Renal pelvis (tissue), 4 donors: ENCODE measurements around the gene PRMT7. TPM values are rescaled to one million over a fixed set of nuclear protein-coding genes. Genes with fewer than 3 reads are reported as not detected.
"Not testable (repeated sequence)": the region's sequence is repeated elsewhere in the genome, so short reads cannot be mapped to it uniquely, and the experiment has no call there.

Source experiments
- DNase-seq: peaks from one replicate; pipeline ENCODE4 v3.0.0-alpha.2; 2013
- polyA plus RNA-seq, 3 donors: library from polyadenylated mRNA; unstranded; fragments of 120-200 nt; gene quantifications; one replicate each; pipeline ENCODE4 v1.2.1, GENCODE V29; 2013; ENCODE audit not compliant: insufficient read length in 3 of 3

Gene PRMT7
- polyA plus RNA-seq, 3 donors: 47.1 to 71.1 (median 64.8) TPM

- DNase-seq: no peak
Observed at GRCh38 chr16:68281368-68282063, 29.3 kb upstream of the PRMT7 start.

DNA sequence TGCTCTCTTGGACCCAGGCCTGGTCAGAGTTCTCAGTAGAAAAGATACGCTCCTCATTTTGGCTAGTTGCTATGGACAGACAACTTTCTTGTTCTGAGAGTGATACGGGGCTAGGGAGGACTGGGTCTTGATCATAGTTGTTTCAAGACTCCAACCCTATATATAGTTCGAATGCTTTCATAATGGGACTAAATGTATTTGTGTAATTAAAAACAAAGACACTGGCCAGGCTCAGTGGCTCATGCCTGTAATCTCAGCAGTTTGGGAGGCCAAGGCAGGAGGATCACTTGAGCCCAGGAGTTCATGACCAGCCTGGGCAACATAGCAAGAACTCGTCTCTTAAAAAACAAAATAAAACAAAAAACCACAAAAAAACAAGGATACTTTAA, 28.8 kb upstream of the PRMT7 start:
- DNase-seq: no peak

GRCh38 chr16:68283346-68283745, 27.5 kb upstream of the PRMT7 start:
- DNase-seq: no peak

- no peak for DNase-seq
Observed at GRCh38 chr16:68283801-68284598, 26.8 kb upstream of the PRMT7 start.

GRCh38 chr16:68284847-68285246, 26.0 kb upstream of the PRMT7 start:
- no peak for DNase-seq

GRCh38 chr16:68285683-68286082, 25.1 kb upstream of the PRMT7 start:
- DNase-seq: no peak

GRCh38 chr16:68286153-68287074, 24.4 kb upstream of the PRMT7 start:
- no peak for DNase-seq

DNA sequence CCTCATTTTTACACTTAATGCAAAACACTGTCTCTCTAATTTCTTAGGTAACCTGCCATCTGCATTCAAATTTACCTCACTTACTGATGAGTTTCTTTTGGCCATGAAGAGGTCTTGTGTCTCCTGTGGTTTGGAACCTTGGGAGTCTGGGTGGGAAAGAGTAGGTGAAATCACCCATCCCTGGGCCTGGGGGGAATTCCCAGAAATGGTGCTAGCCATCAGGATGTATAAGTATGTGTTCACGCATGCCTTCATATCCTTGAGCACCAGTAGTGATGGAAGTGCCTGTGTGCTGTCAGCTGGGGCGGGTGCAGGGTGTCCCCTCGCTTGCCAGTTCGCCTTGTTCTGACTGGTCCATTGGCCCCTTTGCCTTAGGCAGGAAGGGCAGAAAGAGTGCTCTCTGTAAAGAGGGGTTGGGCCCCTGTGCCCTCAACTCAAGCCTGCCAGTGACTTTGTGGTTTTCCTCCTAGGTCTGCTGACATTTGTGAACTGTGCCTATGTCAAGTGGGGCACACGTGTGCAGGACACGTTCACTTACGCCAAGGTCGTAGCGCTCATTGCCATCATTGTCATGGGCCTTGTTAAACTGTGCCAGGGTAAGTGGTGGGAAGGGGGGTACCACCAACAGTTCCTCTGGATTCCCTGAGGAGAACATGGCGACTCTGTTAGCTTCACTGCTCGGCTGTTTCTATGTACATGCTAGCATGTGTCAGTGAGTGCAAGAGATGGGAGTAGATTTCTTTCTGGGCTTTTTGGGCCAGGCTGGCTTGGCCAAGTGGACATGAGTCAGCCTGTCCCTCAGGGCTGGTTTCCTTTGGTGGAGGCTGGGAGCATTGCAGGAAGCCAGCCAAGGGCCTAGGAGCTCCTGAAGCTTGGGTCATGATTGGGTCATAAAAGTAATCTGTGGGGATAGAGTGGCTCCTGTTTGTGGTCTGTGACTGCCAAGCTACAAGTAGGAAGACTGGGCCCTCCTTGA, 23.3 kb upstream of the PRMT7 start:
- DNase-seq: no peak

DNA sequence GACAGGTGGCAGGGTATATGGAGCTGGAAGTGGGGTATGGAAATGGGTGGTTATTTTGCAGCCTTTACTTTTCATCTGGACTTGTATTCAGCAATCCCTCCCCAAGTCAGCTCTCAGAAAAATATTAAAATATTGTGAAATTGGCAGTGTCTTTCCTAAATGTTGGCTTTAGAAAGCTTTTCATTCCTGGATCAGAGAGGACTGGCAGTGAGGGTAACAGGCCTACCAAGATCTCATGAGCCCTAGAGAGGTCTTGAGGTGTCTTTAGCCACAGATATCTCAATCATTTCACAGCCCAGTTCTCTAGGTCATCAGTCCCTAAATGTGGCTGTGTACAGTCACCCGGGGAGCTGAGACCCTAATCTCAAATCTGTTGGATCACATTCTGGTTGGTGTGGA, 22.6 kb upstream of the PRMT7 start:
- DNase-seq: no peak

GRCh38 chr16:68288796-68289195, 22.0 kb upstream of the PRMT7 start:
- not testable (repeated sequence) for DNase-seq

DNA sequence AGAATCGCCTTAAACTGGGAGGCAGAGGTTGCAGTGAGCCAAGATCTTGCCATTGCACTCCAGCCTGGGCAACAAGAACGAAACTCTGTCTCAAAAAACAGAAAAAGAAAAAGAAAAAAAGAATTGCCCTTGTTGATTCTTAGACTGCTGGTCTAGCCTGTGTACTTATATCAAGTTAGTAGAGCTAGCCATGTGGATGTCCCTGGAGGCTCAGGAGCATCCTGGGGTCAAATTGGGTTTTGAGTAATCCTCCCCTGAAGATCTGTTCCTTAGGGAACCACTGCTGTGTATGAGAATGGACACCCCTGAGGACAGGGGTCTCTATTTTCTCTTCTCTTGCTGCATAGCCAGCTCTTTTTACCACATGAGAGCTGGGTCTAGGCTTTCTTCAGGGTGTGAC, 21.6 kb upstream of the PRMT7 start:
- no peak for DNase-seq

DNA sequence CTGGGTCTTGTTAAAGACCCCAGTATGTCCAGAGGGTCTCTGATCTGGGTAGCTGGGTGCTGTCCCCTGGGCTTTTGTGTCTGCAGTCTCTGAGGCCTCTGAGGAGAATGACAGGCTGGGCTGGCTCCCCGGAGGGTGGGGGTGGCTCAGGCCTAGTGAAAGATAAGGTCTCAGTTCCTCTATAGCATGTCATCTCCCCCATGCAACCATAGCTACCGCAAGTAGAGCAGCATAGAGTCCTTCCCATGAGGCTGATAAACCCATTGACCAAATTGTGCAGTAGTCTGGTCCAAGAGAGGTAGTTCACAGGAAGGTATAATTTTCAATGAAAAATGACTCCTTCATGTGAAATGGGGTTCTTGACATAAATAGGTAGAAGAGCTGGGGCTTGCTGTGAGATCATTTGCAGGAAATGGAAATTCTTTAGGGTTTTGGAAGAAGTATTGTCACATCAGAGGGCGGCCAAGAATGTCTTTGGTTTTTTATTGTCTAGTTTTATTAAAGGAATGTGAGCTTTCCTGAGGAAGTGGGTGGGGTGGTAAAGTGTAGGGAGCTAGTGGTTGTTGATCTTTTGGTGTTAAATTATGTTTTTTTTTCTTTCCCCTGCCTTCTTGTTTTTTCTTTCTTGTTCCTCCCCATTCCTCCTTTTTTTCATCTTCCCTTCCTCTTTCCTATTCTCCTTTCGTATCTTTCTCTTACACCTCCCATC, 21.0 kb upstream of the PRMT7 start:
- DNase-seq: no peak

DNA sequence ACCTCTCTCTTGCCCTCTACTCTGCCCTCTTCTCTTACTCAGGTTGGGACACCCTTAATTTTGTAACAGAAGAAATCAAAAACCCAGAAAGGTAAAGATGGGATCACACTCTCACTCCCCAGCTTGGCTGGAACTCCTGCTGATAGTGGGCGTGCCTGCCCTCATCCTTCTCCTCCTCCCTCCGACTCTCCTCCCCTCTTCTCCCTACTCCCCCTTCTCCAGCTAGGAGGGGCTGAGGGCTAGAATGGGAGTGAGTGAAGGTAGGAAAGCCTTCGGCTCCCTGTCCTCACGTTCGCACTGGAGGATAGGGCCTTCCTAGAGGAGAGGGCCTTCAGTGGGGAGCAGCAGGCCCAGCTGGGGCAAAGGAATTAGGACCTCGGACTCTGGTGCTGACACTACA, 20.4 kb upstream of the PRMT7 start:
- DNase-seq: no peak

DNA sequence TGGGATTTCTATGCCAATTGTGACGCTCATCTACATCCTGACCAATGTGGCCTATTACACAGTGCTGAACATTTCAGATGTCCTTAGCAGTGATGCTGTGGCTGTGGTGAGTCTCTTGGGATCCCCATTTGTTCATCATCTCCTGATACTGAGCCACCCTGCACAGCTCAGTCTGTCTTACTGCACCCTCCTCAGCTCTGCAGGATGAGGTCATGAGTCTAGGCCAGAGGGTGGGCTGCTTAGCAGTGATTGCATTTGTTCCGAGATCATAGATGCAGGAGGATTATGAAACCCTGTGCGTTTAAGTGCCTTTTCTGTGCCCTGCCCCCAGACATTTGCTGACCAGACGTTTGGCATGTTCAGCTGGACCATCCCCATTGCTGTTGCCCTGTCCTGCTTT, 19.6 kb upstream of the PRMT7 start:
- DNase-seq: no peak

GRCh38 chr16:68292425-68292824, 18.4 kb upstream of the PRMT7 start:
- DNase-seq: no peak

DNA sequence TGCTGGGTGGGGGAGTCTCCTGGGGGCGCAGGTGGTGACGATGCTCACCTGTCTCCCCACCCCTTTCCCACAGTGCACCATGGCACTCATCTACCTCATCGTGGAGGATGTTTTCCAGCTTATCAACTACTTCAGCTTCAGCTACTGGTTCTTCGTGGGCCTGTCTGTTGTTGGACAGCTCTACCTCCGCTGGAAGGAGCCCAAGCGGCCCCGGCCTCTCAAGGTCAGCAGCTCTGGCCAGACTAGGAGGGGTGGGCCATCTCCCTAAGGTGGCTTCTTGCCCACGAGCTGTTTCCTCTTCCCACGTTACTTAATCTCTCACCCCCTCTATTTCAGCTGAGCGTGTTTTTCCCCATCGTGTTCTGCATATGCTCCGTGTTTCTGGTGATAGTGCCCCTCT, 14.5 kb upstream of the PRMT7 start:
- DNase-seq: no peak

GRCh38 chr16:68296693-68297092, 14.1 kb upstream of the PRMT7 start:
- DNase-seq: no peak

- no peak for DNase-seq
Observed at GRCh38 chr16:68297908-68298307, 12.9 kb upstream of the PRMT7 start.

DNA sequence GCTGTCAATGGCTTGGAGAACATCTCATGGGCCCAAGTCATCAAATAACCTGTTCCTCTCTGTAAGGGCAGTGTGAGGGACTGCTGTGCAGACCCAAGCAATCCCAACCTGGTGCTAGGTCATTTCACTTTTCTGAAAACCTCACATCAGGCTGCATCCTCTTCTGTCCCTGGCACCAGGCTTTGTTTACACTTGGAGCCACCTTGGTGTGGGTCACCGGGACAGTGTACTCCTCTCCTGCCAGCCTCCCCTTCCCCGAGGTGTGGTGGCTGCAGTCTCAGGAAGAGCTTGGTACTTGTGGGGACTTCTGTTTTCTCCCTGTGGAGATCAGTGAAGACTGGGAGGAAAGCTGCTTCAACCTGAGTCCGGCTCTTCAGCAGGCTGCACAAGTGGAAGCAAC, 12.5 kb upstream of the PRMT7 start:
- DNase-seq: no peak

- no peak for DNase-seq
Observed at GRCh38 chr16:68298907-68299561, 11.8 kb upstream of the PRMT7 start.
